Measurements from ENCODE around the gene GPR37.

DNA sequence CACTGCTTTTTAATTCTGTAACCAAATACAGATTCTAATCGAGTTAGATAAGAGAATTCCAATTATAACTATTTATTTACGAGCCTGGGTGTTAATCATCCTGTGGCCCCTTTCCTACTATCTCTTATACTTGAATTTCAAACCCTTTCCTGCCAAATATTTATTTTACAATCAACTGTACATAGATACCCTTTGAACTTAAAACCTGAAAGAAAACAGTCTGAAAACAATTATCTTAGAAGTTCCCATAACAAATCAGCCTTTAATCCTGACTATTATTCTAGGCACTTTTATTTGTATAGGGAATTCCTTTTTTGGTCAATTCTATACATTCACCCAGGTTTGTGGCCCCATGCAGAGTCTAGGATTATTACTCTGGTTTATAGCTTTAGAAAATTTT lies 10.6 kb upstream of the GPR37 start:
- TF ChIP-seq EZH2 (IDR thresholded peaks at IDR 0.05) (no peak), POLR2AphosphoS5 (IDR thresholded peaks at IDR 0.05; ENCODE audit: borderline replicate concordance, low read depth, low read length) (no peak)
